Stimulated activated CD8-positive, alpha-beta memory T cell treated with anti-CD3 and anti-CD28 coated beads, Interleukin-7, amount 100 ng/mL, for 1 hour (primary cell): Measurements from ENCODE around the gene MRFAP1.
"Not testable (repeated sequence)": the region's sequence is repeated elsewhere in the genome, so short reads cannot be mapped to it uniquely, and the experiment has no call there.

Experiments used
- DNase-seq, 2 donors: peaks; one replicate each; pipeline ENCODE4 v3.0.0-alpha.2; 2020; ENCODE audit warnings: low read depth in 2 of 2

MRFAP1 gene

DNA sequence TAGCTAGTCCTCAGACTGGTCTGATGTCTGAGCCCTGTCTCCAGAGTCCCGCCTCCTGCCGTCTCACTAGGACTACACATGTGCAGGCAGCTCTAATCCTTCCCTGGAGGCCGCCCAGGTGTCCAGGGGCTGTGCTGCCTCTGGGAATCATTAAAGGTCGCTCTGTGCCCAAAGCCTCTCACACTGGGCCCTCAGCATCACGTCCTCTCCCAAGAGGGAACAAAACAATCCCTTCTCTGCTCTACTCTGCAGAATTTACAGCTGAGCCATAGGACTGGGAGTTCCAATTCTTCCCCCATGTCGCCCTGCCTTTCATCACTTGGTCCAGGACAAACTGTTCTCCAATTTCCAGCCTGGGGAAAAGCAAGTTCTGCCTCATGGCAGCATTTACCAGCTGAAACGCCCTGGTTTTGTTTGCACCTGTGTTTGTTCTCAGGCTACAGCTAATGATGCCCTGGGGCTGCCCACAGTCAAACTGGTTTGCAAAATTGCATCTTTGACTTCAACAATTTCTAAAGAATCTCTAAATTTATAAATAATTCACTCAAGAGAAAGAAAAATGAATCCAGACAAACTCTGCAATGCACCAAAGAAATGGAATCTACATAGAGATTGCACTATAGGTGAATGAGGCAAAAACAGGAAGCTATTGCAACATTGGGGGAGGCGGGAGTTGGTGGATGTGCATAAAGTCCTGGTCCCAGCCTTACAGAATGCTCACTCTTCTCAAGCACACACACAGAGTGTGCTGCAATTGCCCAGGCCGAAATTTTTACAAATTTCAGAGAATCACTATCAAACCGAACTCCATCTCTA is 7.2 kb upstream of the MRFAP1 start:
- DNase-seq: no peak

- no peak for DNase-seq
These were observed 5.7 kb upstream of the MRFAP1 start for GRCh38 chr4:6634746-6635145.

- no peak for DNase-seq
These were observed 1.3 kb upstream of the MRFAP1 start for GRCh38 chr4:6639137-6639680.

GRCh38 chr4:6641164-6641970 is 882 bp downstream of the MRFAP1 start:
- peak in 1 of 2 donors; percentile 23 for DNase-seq

GRCh38 chr4:6641971-6642320 is 1.5 kb downstream of the MRFAP1 start:
- DNase-seq: no peak

GRCh38 chr4:6643141-6643847 is 2.8 kb downstream of the MRFAP1 start:
- DNase-seq: no peak

DNA sequence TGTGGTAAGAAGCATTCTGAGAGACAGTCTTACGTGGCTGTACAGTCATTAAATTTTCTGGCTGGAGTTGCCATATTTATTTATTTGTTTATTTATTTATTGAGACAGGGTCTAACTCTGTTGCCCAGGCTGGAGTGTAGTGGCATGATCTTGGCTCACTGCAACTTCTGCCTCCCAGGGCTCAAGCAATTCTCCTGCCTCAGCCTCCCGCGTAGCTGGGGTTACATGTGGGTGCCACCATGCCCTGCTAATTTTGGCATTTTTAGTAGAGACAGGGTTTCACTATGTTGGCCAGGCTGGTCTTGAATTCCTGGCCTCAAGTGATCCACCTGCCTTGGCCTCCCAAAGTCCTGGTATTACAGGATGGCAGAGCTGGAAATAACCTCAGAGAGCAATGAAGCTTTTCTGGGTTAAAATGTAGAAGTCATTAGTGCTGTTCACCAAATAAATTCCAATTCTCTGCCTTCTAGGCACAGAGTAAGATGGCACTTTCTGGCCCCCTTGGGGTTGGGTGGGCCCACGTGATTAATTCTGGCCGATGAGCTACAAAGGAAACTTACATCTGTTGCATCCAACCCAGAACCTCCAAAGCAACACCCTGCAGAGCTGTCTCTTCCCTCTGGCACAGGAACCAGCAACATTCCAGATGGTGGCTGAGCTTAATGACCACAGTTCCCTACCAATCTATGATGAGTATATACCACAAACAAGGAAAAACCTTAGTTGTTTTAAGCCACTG is 4.5 kb downstream of the MRFAP1 start:
- no peak for DNase-seq

- DNase-seq: no peak
These were observed 6.7 kb downstream of the MRFAP1 start for GRCh38 chr4:6647169-6647568.

- no peak for DNase-seq
These were observed 7.2 kb downstream of the MRFAP1 start for GRCh38 chr4:6647582-6648230.

DNA sequence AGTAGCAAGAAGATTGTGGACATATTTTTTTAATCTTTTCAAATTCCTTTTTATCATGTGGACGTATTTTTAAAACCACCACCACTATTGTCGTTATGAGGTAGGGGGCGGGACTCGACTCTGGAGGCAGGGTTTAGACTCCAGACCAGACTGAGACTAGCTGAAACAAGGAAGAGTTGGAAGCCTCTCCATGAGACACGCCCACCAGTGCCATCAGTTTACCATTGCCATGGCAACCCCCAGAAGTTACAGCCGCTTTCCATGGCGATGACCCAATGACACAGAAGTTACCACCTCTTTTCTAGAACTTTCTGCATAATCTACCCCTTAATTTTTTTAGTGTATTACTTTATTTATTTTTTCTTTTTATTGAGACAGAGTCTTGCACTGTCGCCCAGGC is 8.7 kb downstream of the MRFAP1 start:
- no peak for DNase-seq

GRCh38 chr4:6654211-6654610 is 13.7 kb downstream of the MRFAP1 start:
- DNase-seq: not testable (repeated sequence)

DNA sequence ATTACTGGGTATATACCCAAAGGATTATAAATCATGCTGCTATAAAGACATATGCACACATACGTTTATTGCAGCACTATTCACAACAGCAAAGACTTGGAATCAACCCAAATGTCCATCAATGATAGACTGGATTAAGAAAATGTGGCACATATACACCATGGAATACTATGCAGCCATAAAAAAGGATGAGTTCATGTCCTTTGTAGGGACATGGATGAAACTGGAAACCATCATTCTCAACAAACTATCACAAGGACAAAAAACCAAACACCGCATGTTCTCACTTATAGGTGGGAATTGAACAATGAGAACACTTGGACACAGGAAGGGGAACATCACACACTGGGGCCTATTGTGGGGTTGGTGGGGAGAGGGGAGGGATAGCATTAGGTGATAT is 14.8 kb downstream of the MRFAP1 start:
- not testable (repeated sequence) for DNase-seq

DNA sequence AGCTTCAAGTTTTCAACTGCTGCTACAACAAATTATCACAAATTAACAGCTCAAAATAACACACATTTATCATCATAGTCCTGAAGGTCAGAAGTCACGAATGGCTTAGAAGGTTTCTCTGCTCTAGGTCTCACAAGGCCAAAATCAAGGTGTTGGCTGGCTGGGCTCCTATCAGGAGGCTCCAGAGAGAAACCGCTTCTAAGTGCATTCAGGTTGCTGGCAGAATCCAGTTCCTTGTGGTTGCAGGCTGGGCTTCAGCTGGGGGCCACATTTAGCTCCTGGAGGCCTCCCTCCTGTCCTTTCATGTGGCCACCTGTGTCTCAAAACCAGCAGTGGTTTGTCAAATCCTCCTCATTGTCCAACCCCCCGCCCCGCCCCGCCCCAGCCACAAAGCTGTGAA is 15.4 kb downstream of the MRFAP1 start:
- no peak for DNase-seq

DNA sequence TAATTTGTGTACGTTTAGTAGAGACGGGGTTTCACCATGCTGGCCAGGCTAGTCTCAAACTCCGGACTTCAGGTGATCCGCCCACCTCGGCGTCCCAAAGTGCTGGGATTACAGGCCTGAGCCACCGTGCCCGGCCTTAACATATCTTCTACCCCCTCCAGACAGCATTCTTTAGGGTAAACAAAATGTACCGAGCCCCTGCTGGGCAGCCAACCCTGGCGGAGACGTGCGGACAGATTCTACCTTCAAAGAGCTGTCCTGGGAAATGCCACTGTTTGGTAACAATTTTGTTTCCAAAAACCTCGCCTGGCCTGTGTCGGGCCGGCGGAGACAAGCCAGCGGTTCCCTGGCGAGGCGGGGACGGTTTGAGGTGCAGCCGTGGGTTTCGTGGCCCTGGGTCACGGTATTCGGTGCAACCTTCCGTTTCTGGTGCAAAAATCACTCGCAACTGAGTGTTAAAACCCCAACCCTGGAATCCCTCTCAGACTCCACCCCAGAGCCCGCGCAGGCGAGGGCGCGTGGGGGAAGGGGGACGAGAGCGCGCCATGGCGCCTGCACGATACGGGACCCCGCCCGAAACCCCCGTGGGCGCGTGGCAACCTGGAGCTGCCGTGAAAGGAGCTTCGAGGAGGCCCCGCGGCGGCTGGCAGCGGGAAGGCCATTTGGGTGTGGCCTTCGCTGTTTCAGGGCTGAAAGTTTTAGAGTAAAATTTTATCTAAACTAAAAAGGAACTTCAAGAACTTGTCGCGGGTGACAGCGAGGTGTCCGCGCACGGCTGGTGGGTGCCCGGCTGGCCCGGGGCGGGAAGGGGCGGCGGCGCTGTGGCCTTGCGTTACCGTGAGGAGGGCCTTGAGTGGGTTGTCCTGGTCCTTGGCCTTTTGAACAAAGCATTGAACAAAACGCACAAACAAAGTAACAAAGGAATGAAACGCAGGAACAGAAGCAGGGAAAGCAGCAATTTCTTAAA is 17.0 kb downstream of the MRFAP1 start:
- DNase-seq: no peak

DNA sequence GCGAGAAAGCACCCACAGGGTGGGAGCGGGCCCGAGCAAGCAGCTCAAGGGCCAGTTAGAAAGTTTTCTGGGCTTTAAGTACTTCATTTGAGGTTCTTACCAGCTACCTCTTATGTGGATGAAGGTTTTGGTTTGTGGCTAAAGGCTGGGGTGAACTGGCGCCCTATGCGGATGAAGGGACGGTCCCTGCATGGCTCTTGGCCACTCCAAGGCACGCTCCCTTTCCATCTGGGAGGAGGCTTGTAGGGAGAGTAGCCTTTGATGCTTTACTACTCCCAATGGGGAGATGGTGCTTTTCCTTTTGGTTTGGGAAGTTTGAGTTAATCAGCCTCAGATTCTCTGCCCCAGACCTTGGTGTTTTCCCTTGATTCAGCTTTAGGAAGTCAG is 17.7 kb downstream of the MRFAP1 start:
- no peak for DNase-seq

DNA sequence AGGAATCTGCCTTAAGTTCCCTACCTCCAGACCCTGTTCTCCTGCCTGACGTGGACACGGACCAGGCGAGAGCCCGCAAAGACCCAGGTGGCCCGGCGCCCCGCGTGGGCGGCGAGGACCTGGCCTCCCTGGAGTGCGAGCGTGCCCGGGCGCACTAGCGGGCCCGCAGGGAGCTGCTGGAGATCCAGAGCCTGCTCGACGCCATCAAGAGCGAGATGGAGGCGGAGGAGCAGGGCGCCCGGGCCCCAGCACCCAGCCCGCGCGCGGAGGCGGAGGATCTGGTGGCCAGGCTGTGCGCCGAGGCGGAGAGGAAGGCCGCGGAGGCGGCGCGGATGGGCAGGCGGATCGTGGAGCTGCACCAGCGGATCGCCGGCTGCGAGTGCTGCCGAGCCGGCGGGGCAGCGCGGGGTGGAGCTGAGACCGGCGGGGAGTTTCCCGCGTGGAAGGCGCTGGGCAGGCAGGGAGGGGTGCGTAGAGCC is 18.2 kb downstream of the MRFAP1 start:
- DNase-seq: peak; percentile 24 to 25

GRCh38 chr4:6659897-6660296 is 19.4 kb downstream of the MRFAP1 start:
- DNase-seq: no peak

- no peak for DNase-seq
These were observed 19.9 kb downstream of the MRFAP1 start for GRCh38 chr4:6660430-6660829.

GRCh38 chr4:6662591-6662990 is 22.1 kb downstream of the MRFAP1 start:
- no peak for DNase-seq
